ENCODE results near the gene QSOX2. TPM values are rescaled to one million over a fixed set of nuclear protein-coding genes. Genes with fewer than 3 reads are reported as not detected.

The QSOX2 gene
- total RNA-seq, 2 experiments from 2014 or later, result 14.4 TPM

- no peak within 1 kb of the TSS for H3K4me3 ChIP-seq (ENCODE audit: low read length)
- ATAC-seq (ENCODE audit: poor library complexity), result peak; percentile 51
- intact Hi-C loops (cut with DNase I, micrococcal nuclease), result no loop called here
- H3K9me3 Mint-ChIP-seq, result no peaks in the 10 kb centered on the region
- peaks cover 11% of the 10 kb centered on the region for H3K36me3 ChIP-seq (ENCODE audit: insufficient read depth, low read length)
- no peaks in the 10 kb centered on the region for H3K4me1 Mint-ChIP-seq (ENCODE audit: low read depth)
- DNase-seq, result peak in 7 of 14 experiments; percentile 6 to 59 (median 13)
- H3K9me3 ChIP-seq (ENCODE audit: control insufficient read depth in 1 of 2, insufficient read depth in 1 of 2, low read length in 2 of 2), result peaks cover 0 to 46% of the 10 kb centered on the region in 2 experiments
- no peak within 1 kb of the TSS for H3K27ac ChIP-seq (ENCODE audit: low read depth in 1 of 2, low read length in 2 of 2)
- H3K27ac Mint-ChIP-seq, result no peak within 1 kb of the TSS
- H3K36me3 Mint-ChIP-seq (ENCODE audit: low read depth), result peaks cover 34% of the 10 kb centered on the region
- POLR2A ChIA-PET, result no interaction called here
- no peaks in the 10 kb centered on the region for H3K4me1 ChIP-seq (ENCODE audit: insufficient read depth, low read length)
- TF ChIP-seq, protein P1, sequence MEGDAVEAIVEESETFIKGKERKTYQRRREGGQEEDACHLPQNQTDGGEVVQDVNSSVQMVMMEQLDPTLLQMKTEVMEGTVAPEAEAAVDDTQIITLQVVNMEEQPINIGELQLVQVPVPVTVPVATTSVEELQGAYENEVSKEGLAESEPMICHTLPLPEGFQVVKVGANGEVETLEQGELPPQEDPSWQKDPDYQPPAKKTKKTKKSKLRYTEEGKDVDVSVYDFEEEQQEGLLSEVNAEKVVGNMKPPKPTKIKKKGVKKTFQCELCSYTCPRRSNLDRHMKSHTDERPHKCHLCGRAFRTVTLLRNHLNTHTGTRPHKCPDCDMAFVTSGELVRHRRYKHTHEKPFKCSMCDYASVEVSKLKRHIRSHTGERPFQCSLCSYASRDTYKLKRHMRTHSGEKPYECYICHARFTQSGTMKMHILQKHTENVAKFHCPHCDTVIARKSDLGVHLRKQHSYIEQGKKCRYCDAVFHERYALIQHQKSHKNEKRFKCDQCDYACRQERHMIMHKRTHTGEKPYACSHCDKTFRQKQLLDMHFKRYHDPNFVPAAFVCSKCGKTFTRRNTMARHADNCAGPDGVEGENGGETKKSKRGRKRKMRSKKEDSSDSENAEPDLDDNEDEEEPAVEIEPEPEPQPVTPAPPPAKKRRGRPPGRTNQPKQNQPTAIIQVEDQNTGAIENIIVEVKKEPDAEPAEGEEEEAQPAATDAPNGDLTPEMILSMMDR (IDR thresholded peaks at IDR 0.05), result no peak
- H3K27me3 Mint-ChIP-seq, result peaks cover 27% of the 10 kb centered on the region
- H3K4me3 Mint-ChIP-seq, result no peak within 1 kb of the TSS
- peaks cover 33 to 38% of the 10 kb centered on the region in 2 experiments for H3K27me3 ChIP-seq (ENCODE audit: control insufficient read depth in 1 of 2, insufficient read depth in 2 of 2, low read length in 2 of 2)
- CTCF ChIA-PET, result no interaction called here
Observed at GRCh38 chr9:136204838-136205706, 40.5 kb downstream of the QSOX2 start, which contains the start of gene LHX3. Gene LHX3 (minus strand): TSS chr9:136205128. CDS start chr9:136205012, 116 bp downstream.

DNA sequence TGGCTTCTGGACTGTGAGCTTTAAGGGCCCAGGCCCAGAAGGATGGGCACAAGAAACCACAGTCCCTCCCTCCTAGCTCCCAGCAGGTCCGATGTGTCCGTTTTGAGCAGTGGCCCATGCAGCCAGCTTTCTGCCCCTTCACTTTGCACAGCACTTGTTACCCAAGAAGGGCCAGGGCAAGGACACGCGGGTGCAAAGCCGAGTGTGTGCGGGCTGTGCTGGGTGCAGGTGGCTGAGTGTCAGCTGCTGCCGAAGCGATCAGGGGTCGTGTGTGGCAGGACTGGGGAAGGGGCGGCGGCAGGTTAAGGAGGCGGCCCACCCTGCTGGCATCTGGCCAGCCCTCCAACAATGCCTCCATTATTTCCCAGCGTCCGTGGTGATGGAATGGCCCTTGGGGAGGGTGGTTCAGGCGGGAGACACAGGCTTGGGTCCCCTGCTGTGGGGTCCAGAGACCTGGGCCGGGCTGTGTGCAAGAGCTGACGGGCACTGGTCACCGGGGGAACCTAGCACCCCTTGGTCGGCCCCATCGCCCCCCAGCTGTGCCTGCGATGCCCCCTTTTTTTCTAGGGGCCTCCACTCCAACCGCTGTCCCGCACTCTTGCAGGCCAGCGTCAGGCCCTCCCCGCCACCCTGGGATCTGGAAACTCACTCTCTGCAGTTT lies 41.3 kb downstream of the QSOX2 start:
- TF ChIP-seq, protein P1 (IDR thresholded peaks at IDR 0.05), result no peak
- Mint-ChIP-seq H3K27me3 (peaks cover 28% of the 10 kb centered on the region), H3K9me3 (no peaks in the 10 kb centered on the region), H3K36me3 (ENCODE audit: low read depth) (peaks cover 26% of the 10 kb centered on the region), H3K4me3 (no peak overlapping the region), H3K4me1 (ENCODE audit: low read depth) (no peaks in the 10 kb centered on the region), H3K27ac (no peak overlapping the region)
- peaks cover 41 to 43% of the 10 kb centered on the region in 2 experiments for H3K27me3 ChIP-seq (ENCODE audit: control insufficient read depth in 1 of 2, insufficient read depth in 2 of 2, low read length in 2 of 2)
- ATAC-seq (ENCODE audit: poor library complexity) (no peak), DNase-seq (no peak)
- ChIA-PET CTCF (no interaction called here), POLR2A (no interaction called here)
- no peak overlapping the region for H3K27ac ChIP-seq (ENCODE audit: low read depth in 1 of 2, low read length in 2 of 2)
- H3K36me3 ChIP-seq (ENCODE audit: insufficient read depth, low read length), result peaks cover 8% of the 10 kb centered on the region
- no peak overlapping the region for H3K4me3 ChIP-seq (ENCODE audit: low read length)
- H3K4me1 ChIP-seq (ENCODE audit: insufficient read depth, low read length), result no peaks in the 10 kb centered on the region
- H3K9me3 ChIP-seq (ENCODE audit: control insufficient read depth in 1 of 2, insufficient read depth in 1 of 2, low read length in 2 of 2), result peaks cover 0 to 51% of the 10 kb centered on the region in 2 experiments
- intact Hi-C loops (cut with DNase I, micrococcal nuclease), result no loop called here

DNA sequence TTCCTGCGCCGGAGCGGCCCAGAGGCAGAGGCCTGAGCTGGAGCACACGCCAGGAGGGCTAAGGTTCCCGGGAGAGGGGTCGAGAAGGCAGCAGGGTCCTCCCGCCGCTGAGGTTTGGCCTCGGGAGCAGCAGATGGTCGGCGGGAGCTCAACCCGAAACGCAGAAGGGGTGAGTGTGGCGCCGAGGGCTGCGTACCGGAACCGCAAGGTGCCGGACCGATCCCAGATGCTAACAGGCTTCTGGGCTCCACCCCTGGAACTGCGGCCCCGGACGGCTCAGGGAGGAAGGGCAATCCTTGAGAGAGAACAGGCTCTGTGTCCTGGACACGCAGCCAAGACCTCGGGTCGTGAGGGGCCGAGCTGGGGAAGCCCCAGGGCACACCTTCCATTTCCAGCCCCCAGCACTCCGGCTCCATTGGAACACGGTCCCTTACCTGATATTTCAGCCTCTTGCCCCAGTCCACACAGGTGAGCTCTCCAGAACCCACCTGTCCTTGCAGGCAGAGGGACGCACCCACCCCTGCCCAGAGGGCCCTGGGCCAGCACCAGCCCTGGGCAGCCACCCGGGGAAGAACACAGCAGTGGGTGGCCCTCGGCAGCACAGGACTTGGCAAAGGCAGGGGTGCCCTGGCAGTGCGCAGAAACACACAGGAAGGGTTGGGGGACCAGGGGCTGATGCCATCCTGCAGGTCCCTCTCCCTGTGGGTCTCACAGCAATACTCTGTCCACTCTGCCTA lies 42.0 kb downstream of the QSOX2 start:
- DNase-seq (no peak), ATAC-seq (ENCODE audit: poor library complexity) (no peak)
- H3K27ac Mint-ChIP-seq, result no peak overlapping the region
- H3K9me3 ChIP-seq (ENCODE audit: control insufficient read depth in 1 of 2, insufficient read depth in 1 of 2, low read length in 2 of 2), result peaks cover 0 to 52% of the 10 kb centered on the region in 2 experiments
- H3K4me3 Mint-ChIP-seq, result no peak overlapping the region
- POLR2A ChIA-PET, result no interaction called here
- no peak overlapping the region for H3K27ac ChIP-seq (ENCODE audit: low read depth in 1 of 2, low read length in 2 of 2)
- H3K36me3 Mint-ChIP-seq (ENCODE audit: low read depth), result peaks cover 20% of the 10 kb centered on the region
- H3K4me1 ChIP-seq (ENCODE audit: insufficient read depth, low read length), result no peaks in the 10 kb centered on the region
- no peaks in the 10 kb centered on the region for H3K9me3 Mint-ChIP-seq
- CTCF ChIA-PET, result no interaction called here
- no peaks in the 10 kb centered on the region for H3K4me1 Mint-ChIP-seq (ENCODE audit: low read depth)
- peaks cover 2% of the 10 kb centered on the region for H3K36me3 ChIP-seq (ENCODE audit: insufficient read depth, low read length)
- no peak overlapping the region for H3K4me3 ChIP-seq (ENCODE audit: low read length)
- peaks cover 44% of the 10 kb centered on the region in 2 experiments for H3K27me3 ChIP-seq (ENCODE audit: control insufficient read depth in 1 of 2, insufficient read depth in 2 of 2, low read length in 2 of 2)
- peaks cover 28% of the 10 kb centered on the region for H3K27me3 Mint-ChIP-seq
- intact Hi-C loops (cut with DNase I, micrococcal nuclease), result no loop called here
- TF ChIP-seq, protein P1 (IDR thresholded peaks at IDR 0.05), result no peak
